Mesenchymal stem cell (in vitro differentiated cells and primary cell): ENCODE results near the gene DNAH8.

Experiments used
- DNase-seq: peaks from one replicate; pipeline ENCODE4 v3.0.0-alpha.2; 2013
- H2AFZ ChIP-seq: one replicate; pipeline ENCODE4 v1.6.1; 2013; ENCODE audit warnings: low read depth, mild to moderate bottlenecking, control low read depth, inconsistent platforms, low read length, moderate library complexity
- H2AK5ac ChIP-seq: 2 replicates; pipeline ENCODE4 v1.6.1; 2013; ENCODE audit warnings: low read length, moderate library complexity, mild to moderate bottlenecking, inconsistent platforms; ENCODE audit not compliant: severe bottlenecking
- H2BK120ac ChIP-seq: one replicate; pipeline ENCODE4 v1.6.1; 2013; ENCODE audit warnings: low read depth, mild to moderate bottlenecking, inconsistent platforms, low read length, moderate library complexity
- H2BK12ac ChIP-seq, 2 experiments: one replicate each; pipeline ENCODE4 v1.6.1; 2013; ENCODE audit warnings: inconsistent platforms in 2 of 2, low read length in 2 of 2, mild to moderate bottlenecking in 2 of 2, moderate library complexity in 2 of 2, control low read depth in 1 of 2
- H2BK15ac ChIP-seq: one replicate; pipeline ENCODE4 v1.6.1; 2013; ENCODE audit warnings: mild to moderate bottlenecking, low read depth, inconsistent platforms; ENCODE audit not compliant: poor library complexity, severe bottlenecking
- H2BK5ac ChIP-seq: 2 replicates; pipeline ENCODE4 v1.6.1; 2013; ENCODE audit warnings: low read depth, mild to moderate bottlenecking, low read length, control low read depth, inconsistent platforms; ENCODE audit not compliant: poor library complexity, severe bottlenecking
- H3K14ac ChIP-seq, 2 experiments: one replicate each; pipeline ENCODE4 v1.6.1; 2013; ENCODE audit warnings: inconsistent platforms in 2 of 2, low read length in 2 of 2, control low read depth in 1 of 2, mild to moderate bottlenecking in 1 of 2, moderate library complexity in 1 of 2
- H3K18ac ChIP-seq, 2 experiments: one replicate each; pipeline ENCODE4 v1.6.1; 2013; ENCODE audit warnings: inconsistent platforms in 2 of 2, low read length in 2 of 2, control low read depth in 1 of 2, low read depth in 1 of 2, mild to moderate bottlenecking in 1 of 2
- H3K23ac ChIP-seq, 2 experiments: one replicate each; pipeline ENCODE4 v1.6.1; 2013; ENCODE audit warnings: inconsistent platforms in 2 of 2, low read length in 2 of 2, mild to moderate bottlenecking in 2 of 2, moderate library complexity in 2 of 2, control low read depth in 1 of 2
- H3K27ac ChIP-seq: 2 replicates; pipeline ENCODE4 v1.5.1; 2013; ENCODE audit warnings: mild to moderate bottlenecking, moderate library complexity, low read length, control low read depth, inconsistent platforms; ENCODE audit not compliant: poor library complexity, severe bottlenecking
- H3K27me3 ChIP-seq, 2 experiments: 2 replicates each; pipeline versions ENCODE4 v1.6.1 to v1.7.0; 2013; ENCODE audit warnings: low read length in 2 of 2, mild to moderate bottlenecking in 2 of 2, moderate library complexity in 2 of 2, control low read depth in 1 of 2, inconsistent platforms in 1 of 2; ENCODE audit not compliant: control insufficient read depth in 1 of 2, insufficient read depth in 1 of 2
- H3K36me3 ChIP-seq, 2 experiments: 2 replicates each; pipeline versions ENCODE4 v1.6.1 to v1.7.0; 2013; ENCODE audit warnings: low read length in 2 of 2, control low read depth in 1 of 2, inconsistent platforms in 1 of 2, low read depth in 1 of 2, mild to moderate bottlenecking in 1 of 2; ENCODE audit not compliant: insufficient read depth in 2 of 2, control insufficient read depth in 1 of 2
- H3K4ac ChIP-seq, 2 experiments: one replicate each; pipeline ENCODE4 v1.6.1; 2013; ENCODE audit warnings: inconsistent platforms in 2 of 2, low read length in 2 of 2, mild to moderate bottlenecking in 2 of 2, moderate library complexity in 2 of 2, control low read depth in 1 of 2, low read depth in 1 of 2
- H3K4me1 ChIP-seq: 2 replicates; pipeline ENCODE4 v1.6.1; 2013; ENCODE audit warnings: low read depth, low read length, control low read depth; ENCODE audit not compliant: control insufficient read depth, insufficient read depth
- H3K4me2 ChIP-seq: 2 replicates; pipeline ENCODE4 v1.6.1; 2013; ENCODE audit warnings: low read length, mild to moderate bottlenecking, inconsistent platforms; ENCODE audit not compliant: poor library complexity, severe bottlenecking
- H3K4me3 ChIP-seq, 2 experiments: 2 replicates each; pipeline versions ENCODE4 v1.5.1 to v1.7.0; 2013; ENCODE audit warnings: low read length in 2 of 2, mild to moderate bottlenecking in 2 of 2, control low read depth in 1 of 2, low read depth in 1 of 2; ENCODE audit not compliant: insufficient read depth in 1 of 2
- H3K79me1 ChIP-seq: replicated peaks from 2 replicates; pipeline ENCODE4 v1.6.1; 2013; ENCODE audit warnings: mild to moderate bottlenecking, control low read depth, low read length, inconsistent platforms; ENCODE audit not compliant: poor library complexity, severe bottlenecking
- H3K9ac ChIP-seq: 2 replicates; pipeline ENCODE4 v1.7.0; 2013; ENCODE audit warnings: mild to moderate bottlenecking, low read length, moderate library complexity
- H3K9me3 ChIP-seq: 2 replicates; pipeline ENCODE4 v1.7.0; 2013; ENCODE audit warnings: mild to moderate bottlenecking, low read length; ENCODE audit not compliant: control insufficient read depth
- H4K8ac ChIP-seq: one replicate; pipeline ENCODE4 v1.6.1; 2013; ENCODE audit warnings: inconsistent platforms, mild to moderate bottlenecking, low read length, moderate library complexity
- H4K91ac ChIP-seq: one replicate; pipeline ENCODE4 v1.6.1; 2013; ENCODE audit warnings: mild to moderate bottlenecking, low read length, inconsistent platforms
- WGBS: methylation state at CpG from one replicate; pipeline ENCODE4 v1.1.7; 2013; ENCODE audit warnings: mixed read lengths; 5-methylcytosine and 5-hydroxymethylcytosine counted together

DNAH8 gene

DNA sequence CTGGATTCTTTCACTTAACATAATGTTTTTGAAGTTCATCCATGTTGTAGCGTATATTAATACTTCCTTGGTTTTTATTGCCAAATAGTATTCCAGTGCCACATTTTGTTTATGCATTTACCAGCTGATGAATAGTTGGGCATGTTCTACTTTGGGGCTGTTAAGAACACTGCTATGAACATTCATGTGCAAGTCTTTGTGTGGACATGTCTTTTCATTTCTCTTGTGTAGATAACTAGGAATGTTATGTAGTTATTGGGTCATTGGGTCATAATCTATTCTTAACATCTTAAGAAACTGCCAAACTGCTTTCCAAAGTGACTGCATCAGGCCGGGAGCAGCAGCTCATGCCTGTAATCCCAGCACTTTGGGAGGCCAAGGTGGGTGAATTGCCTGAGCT is 289.7 kb downstream of the DNAH8 start:
- H3K27ac ChIP-seq = no peak overlapping the region
- 80% methylated on average over 1 of the region's 2 CpGs for WGBS
- no peak overlapping the region for H2BK15ac ChIP-seq

DNA sequence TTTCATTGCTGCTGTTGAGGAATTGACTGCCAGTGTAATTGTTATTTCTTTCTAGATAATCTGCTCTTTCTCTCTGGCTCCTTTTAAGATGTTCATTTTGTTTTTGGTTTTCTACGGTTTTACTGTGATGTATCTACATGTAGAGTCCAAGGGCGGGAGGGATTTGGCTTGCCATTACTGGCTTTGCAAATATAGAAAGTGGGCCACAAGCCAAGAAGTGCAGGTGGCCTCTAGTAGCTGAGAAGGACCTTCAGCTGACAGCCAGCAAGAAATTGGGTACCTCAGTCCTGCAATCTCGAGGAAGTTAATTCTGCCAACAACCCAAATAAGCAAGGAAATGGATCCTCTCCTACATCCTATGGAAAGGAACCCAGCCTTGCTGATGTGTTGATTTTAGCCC is 290.7 kb downstream of the DNAH8 start:
- H3K27me3 ChIP-seq = peaks cover 21 to 67% of the 10 kb centered on the region in 2 experiments
- H3K23ac ChIP-seq = no peak overlapping the region
- H3K4me2 ChIP-seq = no peak overlapping the region
- no peak overlapping the region for H2BK120ac ChIP-seq
- H3K4me1 ChIP-seq = no peaks in the 10 kb centered on the region
- no peak for DNase-seq
- H3K79me1 ChIP-seq = no peaks in the 10 kb centered on the region
- H3K4me3 ChIP-seq = no peak overlapping the region
- H3K36me3 ChIP-seq = no peaks in the 10 kb centered on the region
- no peak overlapping the region for H2BK5ac ChIP-seq
- no peak overlapping the region for H2AFZ ChIP-seq
- H3K4ac ChIP-seq = no peak overlapping the region
- no peak overlapping the region for H2AK5ac ChIP-seq
- WGBS = 61% methylated on average over 3 of the region's 3 CpGs
- H3K27ac ChIP-seq = no peak overlapping the region
- no peak overlapping the region for H3K9ac ChIP-seq
- no peak overlapping the region for H4K91ac ChIP-seq
- H3K18ac ChIP-seq = no peak overlapping the region
- H3K9me3 ChIP-seq = no peaks in the 10 kb centered on the region
- no peak overlapping the region for H3K14ac ChIP-seq
- H2BK12ac ChIP-seq = no peak overlapping the region
- no peak overlapping the region for H4K8ac ChIP-seq
- H2BK15ac ChIP-seq = no peak overlapping the region

More for the DNA sequence above, 289.7 kb downstream of the DNAH8 start:
- no peak overlapping the region for H3K4ac ChIP-seq
- H3K9me3 ChIP-seq = no peaks in the 10 kb centered on the region
- no peak for DNase-seq
- H3K27me3 ChIP-seq = peaks cover 23 to 69% of the 10 kb centered on the region in 2 experiments
- H3K9ac ChIP-seq = no peak overlapping the region
- H2AFZ ChIP-seq = no peak overlapping the region
- no peak overlapping the region for H3K23ac ChIP-seq
- no peaks in the 10 kb centered on the region for H3K36me3 ChIP-seq
- H3K14ac ChIP-seq = no peak overlapping the region
- no peak overlapping the region for H4K91ac ChIP-seq
- H3K79me1 ChIP-seq = no peaks in the 10 kb centered on the region
- H2BK120ac ChIP-seq = no peak overlapping the region
- H3K4me2 ChIP-seq = no peak overlapping the region
- H3K4me3 ChIP-seq = no peak overlapping the region
- no peak overlapping the region for H2BK5ac ChIP-seq
- no peak overlapping the region for H3K18ac ChIP-seq
- H3K4me1 ChIP-seq = no peaks in the 10 kb centered on the region
- no peak overlapping the region for H4K8ac ChIP-seq
- H2AK5ac ChIP-seq = no peak overlapping the region
- no peak overlapping the region for H2BK12ac ChIP-seq

DNA sequence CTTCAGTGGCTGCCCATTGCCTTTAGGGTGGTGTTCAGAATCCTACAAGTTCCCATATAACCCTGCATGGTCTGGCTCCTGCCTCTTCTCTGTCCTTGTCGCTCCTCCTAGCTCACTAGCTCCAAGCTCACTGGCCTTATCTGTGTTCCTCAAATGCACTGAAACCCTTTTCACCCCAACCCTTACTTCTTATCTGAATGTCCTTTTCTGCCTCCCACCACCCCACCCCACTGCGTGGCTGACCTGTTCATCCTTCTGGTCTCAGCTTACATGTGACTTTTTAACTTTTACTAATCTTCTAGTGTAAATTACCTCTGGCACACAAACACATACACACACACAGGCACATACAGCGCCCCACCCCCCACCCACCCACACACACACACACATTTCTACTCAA is 292.5 kb downstream of the DNAH8 start:
- 65% methylated on average over 3 of the region's 3 CpGs for WGBS
- Histone ChIP-seq H2BK15ac (no peak overlapping the region), H2AFZ (no peak overlapping the region), H3K18ac (no peak overlapping the region), H2BK5ac (no peak overlapping the region), H2BK12ac (no peak overlapping the region), H2AK5ac (no peak overlapping the region), H3K27me3 (peaks cover 14 to 50% of the 10 kb centered on the region in 2 experiments), H4K8ac (no peak overlapping the region), H3K27ac (no peak overlapping the region), H3K4me2 (no peak overlapping the region), H2BK120ac (no peak overlapping the region), H3K4me1 (no peaks in the 10 kb centered on the region), H3K9ac (no peak overlapping the region), H3K23ac (no peak overlapping the region), H3K4me3 (no peak overlapping the region), H3K36me3 (no peaks in the 10 kb centered on the region), H3K4ac (no peak overlapping the region), H4K91ac (no peak overlapping the region), H3K9me3 (no peaks in the 10 kb centered on the region), H3K14ac (no peak overlapping the region), H3K79me1 (no peaks in the 10 kb centered on the region)
- no peak for DNase-seq

DNA sequence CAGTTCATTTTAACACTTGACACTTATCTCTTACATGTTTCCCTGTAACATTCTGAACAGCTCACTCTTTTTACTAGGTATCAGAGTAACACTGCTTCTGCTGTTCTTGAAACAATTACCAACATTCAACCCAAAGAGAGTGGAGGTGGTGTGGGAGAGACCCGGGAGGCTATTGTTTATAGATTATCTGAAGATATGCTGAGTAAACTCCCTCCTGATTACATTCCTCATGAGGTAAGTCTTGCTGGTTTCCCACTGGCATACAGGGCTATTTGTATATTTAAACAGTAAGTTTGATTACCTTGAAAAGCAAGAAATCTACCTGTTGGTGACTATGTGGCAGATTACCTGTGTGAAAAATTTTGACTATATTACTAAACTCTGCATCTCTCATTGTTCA is 293.6 kb downstream of the DNAH8 start:
- Histone ChIP-seq H3K36me3 (no peaks in the 10 kb centered on the region), H3K14ac (no peak overlapping the region), H2BK5ac (no peak overlapping the region), H3K4me3 (no peak overlapping the region), H3K18ac (no peak overlapping the region), H3K79me1 (no peaks in the 10 kb centered on the region), H4K8ac (no peak overlapping the region), H3K27ac (no peak overlapping the region), H3K27me3 (peaks cover 9 to 47% of the 10 kb centered on the region in 2 experiments), H2AK5ac (no peak overlapping the region), H3K4ac (no peak overlapping the region), H2BK120ac (no peak overlapping the region), H3K9ac (no peak overlapping the region), H3K4me1 (no peaks in the 10 kb centered on the region), H2BK12ac (no peak overlapping the region), H2AFZ (no peak overlapping the region), H4K91ac (no peak overlapping the region), H3K23ac (no peak overlapping the region), H3K4me2 (no peak overlapping the region), H2BK15ac (no peak overlapping the region), H3K9me3 (no peaks in the 10 kb centered on the region)
- no peak for DNase-seq
- WGBS = no CpG with 5 or more reads among the region's 1 CpG
